ENCODE results near the gene GAS7. TPM values are rescaled to one million over a fixed set of nuclear protein-coding genes. Genes with fewer than 3 reads are reported as not detected.

The GAS7 gene
- total RNA-seq, 2 donors from 2014 or later: 79.7 to 113 TPM

- TF ChIP-seq CTCF (IDR thresholded peaks at IDR 0.05): no peak
- H3K4me3 ChIP-seq: no peak overlapping the region
- peaks cover 0 to 17% of the 10 kb centered on the region in 2 donors for H3K4me1 ChIP-seq
- no peak overlapping the region for H3K27ac ChIP-seq
- peaks cover 9% of the 10 kb centered on the region for H3K36me3 ChIP-seq
- H3K9me3 ChIP-seq: no peaks in the 10 kb centered on the region
- no peak for DNase-seq (ENCODE audit: low spot score)
- H3K27me3 ChIP-seq: no peaks in the 10 kb centered on the region
Measured at GRCh38 chr17:9956474-9957131, 241.8 kb downstream of the GAS7 start.

- H3K4me1 ChIP-seq: peaks cover 0 to 7% of the 10 kb centered on the region in 2 donors
- H3K4me3 ChIP-seq: no peak overlapping the region
- TF ChIP-seq CTCF (IDR thresholded peaks at IDR 0.05): no peak
- H3K27ac ChIP-seq: no peak overlapping the region
- H3K9me3 ChIP-seq: no peaks in the 10 kb centered on the region
- no peaks in the 10 kb centered on the region for H3K27me3 ChIP-seq
- peaks cover 9% of the 10 kb centered on the region for H3K36me3 ChIP-seq
- DNase-seq (ENCODE audit: low spot score): no peak
Measured at GRCh38 chr17:9953492-9953891, 244.9 kb downstream of the GAS7 start.

- no peak overlapping the region for H3K4me3 ChIP-seq
- H3K27ac ChIP-seq: no peak overlapping the region
- no peak for DNase-seq (ENCODE audit: low spot score)
- H3K9me3 ChIP-seq: no peaks in the 10 kb centered on the region
- H3K4me1 ChIP-seq: peaks cover 0 to 6% of the 10 kb centered on the region in 2 donors
- no peak for TF ChIP-seq CTCF (IDR thresholded peaks at IDR 0.05)
- H3K27me3 ChIP-seq: no peaks in the 10 kb centered on the region
- H3K36me3 ChIP-seq: peaks cover 2% of the 10 kb centered on the region
Measured at GRCh38 chr17:9951803-9952202, 246.6 kb downstream of the GAS7 start.

GRCh38 chr17:9948928-9949327 lies 249.5 kb downstream of the GAS7 start:
- no peak for TF ChIP-seq CTCF (IDR thresholded peaks at IDR 0.05)
- no peaks in the 10 kb centered on the region for H3K27me3 ChIP-seq
- no peaks in the 10 kb centered on the region for H3K9me3 ChIP-seq
- peaks cover 0 to 6% of the 10 kb centered on the region in 2 donors for H3K4me1 ChIP-seq
- DNase-seq (ENCODE audit: low spot score): no peak
- H3K4me3 ChIP-seq: no peak overlapping the region
- no peak overlapping the region for H3K27ac ChIP-seq
- peaks cover 30% of the 10 kb centered on the region for H3K36me3 ChIP-seq

GRCh38 chr17:9944704-9945103 lies 253.7 kb downstream of the GAS7 start:
- no peak for DNase-seq (ENCODE audit: low spot score)
- Histone ChIP-seq H3K27ac (no peak overlapping the region), H3K9me3 (no peaks in the 10 kb centered on the region), H3K4me3 (no peak overlapping the region), H3K4me1 (peaks cover 0 to 3% of the 10 kb centered on the region in 2 donors), H3K36me3 (peaks cover 71% of the 10 kb centered on the region), H3K27me3 (no peaks in the 10 kb centered on the region)
- TF ChIP-seq CTCF (IDR thresholded peaks at IDR 0.05): no peak

- no peaks in the 10 kb centered on the region for H3K4me1 ChIP-seq
- TF ChIP-seq CTCF (IDR thresholded peaks at IDR 0.05): no peak
- H3K36me3 ChIP-seq: peaks cover 84% of the 10 kb centered on the region
- no peak overlapping the region for H3K4me3 ChIP-seq
- no peaks in the 10 kb centered on the region for H3K9me3 ChIP-seq
- DNase-seq (ENCODE audit: low spot score): no peak
- H3K27ac ChIP-seq: no peak overlapping the region
- H3K27me3 ChIP-seq: no peaks in the 10 kb centered on the region
Measured at GRCh38 chr17:9943343-9943742, 255.1 kb downstream of the GAS7 start.

All from right atrium auricular region (tissue), 2 donors.